Skeletal muscle satellite cell (primary cell): ENCODE data around the gene C1orf74.

ENCODE experiments used
- H3K27me3 ChIP-seq: 2 replicates; pipeline ENCODE4 v1.7.0; 2013; ENCODE audit warnings: low read length; ENCODE audit not compliant: control insufficient read depth, insufficient read depth
- H3K36me3 ChIP-seq: 2 replicates; pipeline ENCODE4 v1.7.0; 2013; ENCODE audit warnings: mild to moderate bottlenecking, control low read depth, low read length; ENCODE audit not compliant: insufficient read depth
- H3K4me1 ChIP-seq: 2 replicates; pipeline ENCODE4 v1.7.0; 2013; ENCODE audit warnings: low read length; ENCODE audit not compliant: control insufficient read depth, insufficient read depth
- H3K4me2 ChIP-seq: 2 replicates; pipeline ENCODE4 v1.7.0; 2013; ENCODE audit warnings: mild to moderate bottlenecking, low read length
- H3K4me3 ChIP-seq: 2 replicates; pipeline ENCODE4 v1.7.0; 2013; ENCODE audit warnings: low read length
- H3K9ac ChIP-seq: 2 replicates; pipeline ENCODE4 v1.7.0; 2013; ENCODE audit warnings: mild to moderate bottlenecking, low read depth, low read length, moderate library complexity
- H3K9me3 ChIP-seq: replicated peaks from 2 replicates; pipeline ENCODE4 v1.7.0; 2013; ENCODE audit warnings: mild to moderate bottlenecking, control low read depth, low read length

The C1orf74 gene

GRCh38 chr1:209751627-209752231 lies 32.6 kb downstream of the C1orf74 start:
- no peaks in the 10 kb centered on the region for H3K36me3 ChIP-seq
- no peak overlapping the region for H3K4me2 ChIP-seq
- no peaks in the 10 kb centered on the region for H3K9me3 ChIP-seq
- no peak overlapping the region for H3K9ac ChIP-seq
- H3K4me1 ChIP-seq: peaks cover 5% of the 10 kb centered on the region
- H3K27me3 ChIP-seq: peaks cover 5% of the 10 kb centered on the region
- no peak overlapping the region for H3K4me3 ChIP-seq

DNA sequence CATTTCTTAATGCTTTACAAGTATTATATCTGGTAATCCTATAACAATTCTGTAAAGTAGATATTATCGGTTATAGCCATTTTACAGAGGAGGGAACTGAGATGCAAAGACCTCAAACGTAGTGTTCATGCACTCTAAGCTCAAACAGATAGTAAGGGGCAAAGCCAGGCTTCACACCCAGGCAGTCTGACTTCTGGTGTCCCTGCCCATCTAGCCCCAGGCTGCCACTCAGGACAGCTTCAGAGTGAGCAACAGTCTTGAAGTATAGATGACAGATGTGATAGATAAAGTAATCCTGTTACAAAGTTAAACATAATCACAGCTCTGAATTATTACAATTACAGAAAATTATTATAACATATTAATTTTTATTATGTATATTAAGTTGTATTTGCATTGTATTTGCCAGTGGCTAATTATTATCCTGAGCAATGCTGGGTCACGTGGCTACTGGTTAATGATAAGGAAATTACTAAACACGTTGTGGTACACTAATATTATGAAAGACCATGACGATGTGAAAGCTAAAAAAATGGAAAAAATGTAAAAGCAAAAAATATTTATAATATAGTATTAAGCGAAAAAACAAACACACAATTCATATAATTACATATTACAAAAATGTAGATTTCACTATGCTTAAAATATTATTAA lies 34.6 kb downstream of the C1orf74 start:
- Histone ChIP-seq H3K9me3 (no peaks in the 10 kb centered on the region), H3K27me3 (peaks cover 3% of the 10 kb centered on the region), H3K36me3 (no peaks in the 10 kb centered on the region), H3K9ac (no peak overlapping the region), H3K4me2 (no peak overlapping the region), H3K4me1 (peaks cover 5% of the 10 kb centered on the region), H3K4me3 (no peak overlapping the region)

GRCh38 chr1:209749205-209749604 lies 35.2 kb downstream of the C1orf74 start:
- Histone ChIP-seq H3K4me3 (no peak overlapping the region), H3K4me2 (no peak overlapping the region), H3K36me3 (no peaks in the 10 kb centered on the region), H3K27me3 (peaks cover 3% of the 10 kb centered on the region), H3K9ac (no peak overlapping the region), H3K4me1 (peaks cover 5% of the 10 kb centered on the region), H3K9me3 (no peaks in the 10 kb centered on the region)

GRCh38 chr1:209748620-209749019 lies 35.7 kb downstream of the C1orf74 start:
- H3K36me3 ChIP-seq: no peaks in the 10 kb centered on the region
- no peaks in the 10 kb centered on the region for H3K9me3 ChIP-seq
- no peak overlapping the region for H3K9ac ChIP-seq
- peaks cover 5% of the 10 kb centered on the region for H3K4me1 ChIP-seq
- H3K27me3 ChIP-seq: peaks cover 3% of the 10 kb centered on the region
- H3K4me3 ChIP-seq: no peak overlapping the region
- no peak overlapping the region for H3K4me2 ChIP-seq

DNA sequence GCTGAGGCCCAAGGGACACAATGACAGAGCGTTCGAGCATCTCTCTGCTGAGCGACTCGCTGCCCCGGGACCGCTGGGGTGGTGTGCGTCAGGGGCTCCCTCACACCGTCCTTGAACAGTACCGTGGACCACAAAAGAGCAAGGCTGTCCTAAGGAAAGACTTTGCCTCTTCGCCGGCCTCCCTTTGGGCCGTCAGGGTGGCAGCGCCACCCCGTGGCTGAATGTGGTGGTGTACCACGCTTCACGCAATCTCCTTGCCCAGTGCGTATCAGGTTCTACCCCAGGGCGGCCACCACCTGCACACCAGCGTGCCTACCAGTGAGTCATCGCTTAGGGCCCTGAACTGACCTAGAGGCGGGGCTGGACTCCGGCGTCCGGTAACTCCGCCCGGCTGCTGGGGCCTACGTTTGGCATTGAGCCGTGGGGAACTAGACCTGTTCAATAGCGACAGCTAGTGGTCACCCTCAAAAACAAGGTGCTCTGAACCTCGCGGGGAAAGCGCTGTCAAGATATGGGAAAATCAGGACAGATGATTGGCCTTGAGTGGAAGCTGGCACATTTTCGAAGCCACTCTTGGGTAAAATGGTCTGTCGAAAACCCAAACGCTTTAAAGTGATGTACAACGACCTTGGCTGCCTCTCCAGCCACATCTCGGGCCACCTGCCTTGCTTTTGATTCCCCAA lies 36.6 kb downstream of the C1orf74 start:
- peak overlapping the region; percentile 73 for H3K4me2 ChIP-seq
- no peaks in the 10 kb centered on the region for H3K9me3 ChIP-seq
- peaks cover 14% of the 10 kb centered on the region for H3K4me1 ChIP-seq
- no peaks in the 10 kb centered on the region for H3K36me3 ChIP-seq
- H3K27me3 ChIP-seq: peaks cover 3% of the 10 kb centered on the region
- peak overlapping the region; percentile 57 for H3K4me3 ChIP-seq
- no peak overlapping the region for H3K9ac ChIP-seq

DNA sequence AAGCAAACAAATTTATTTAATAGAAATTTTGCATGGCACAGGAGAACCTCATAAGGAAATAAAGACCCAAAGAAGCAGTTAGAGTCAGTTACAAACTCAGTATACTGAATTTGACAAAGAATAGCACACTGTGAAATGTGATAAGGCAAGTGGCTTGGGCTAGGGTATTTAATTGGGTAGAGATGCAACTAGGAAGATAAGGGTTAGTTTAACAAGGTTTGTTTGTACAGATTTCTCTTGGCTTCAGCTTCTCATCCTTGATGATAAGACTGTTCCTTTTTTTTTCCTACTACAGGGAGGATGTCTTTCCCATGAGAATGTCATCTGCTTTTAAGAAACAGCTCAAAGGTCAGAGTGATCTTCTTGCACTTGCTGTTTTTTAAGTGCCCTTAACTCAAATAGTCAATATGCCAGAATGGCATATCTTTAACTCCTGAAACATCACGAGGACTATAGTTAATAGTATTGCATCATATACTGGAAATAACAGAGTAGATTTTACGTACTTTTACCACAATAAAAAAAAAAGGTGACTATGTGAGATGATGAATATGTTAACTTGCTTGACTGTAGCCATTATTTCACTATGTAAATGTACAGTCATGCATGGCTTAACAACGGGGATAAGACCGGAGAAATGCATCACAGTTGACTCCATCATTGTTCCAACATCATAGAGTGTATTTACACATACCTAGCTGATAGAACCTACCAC lies 37.8 kb downstream of the C1orf74 start:
- Histone ChIP-seq H3K4me1 (peaks cover 21% of the 10 kb centered on the region), H3K27me3 (no peaks in the 10 kb centered on the region), H3K36me3 (no peaks in the 10 kb centered on the region), H3K9me3 (no peaks in the 10 kb centered on the region), H3K4me2 (no peak overlapping the region), H3K4me3 (no peak overlapping the region), H3K9ac (no peak overlapping the region)

- Histone ChIP-seq H3K9me3 (no peaks in the 10 kb centered on the region), H3K9ac (no peak overlapping the region), H3K4me2 (peak overlapping the region; percentile 42), H3K27me3 (peaks cover 4% of the 10 kb centered on the region), H3K4me1 (peaks cover 21% of the 10 kb centered on the region), H3K36me3 (no peaks in the 10 kb centered on the region), H3K4me3 (no peak overlapping the region)
Measured at GRCh38 chr1:209743145-209743482, 41.2 kb downstream of the C1orf74 start.

DNA sequence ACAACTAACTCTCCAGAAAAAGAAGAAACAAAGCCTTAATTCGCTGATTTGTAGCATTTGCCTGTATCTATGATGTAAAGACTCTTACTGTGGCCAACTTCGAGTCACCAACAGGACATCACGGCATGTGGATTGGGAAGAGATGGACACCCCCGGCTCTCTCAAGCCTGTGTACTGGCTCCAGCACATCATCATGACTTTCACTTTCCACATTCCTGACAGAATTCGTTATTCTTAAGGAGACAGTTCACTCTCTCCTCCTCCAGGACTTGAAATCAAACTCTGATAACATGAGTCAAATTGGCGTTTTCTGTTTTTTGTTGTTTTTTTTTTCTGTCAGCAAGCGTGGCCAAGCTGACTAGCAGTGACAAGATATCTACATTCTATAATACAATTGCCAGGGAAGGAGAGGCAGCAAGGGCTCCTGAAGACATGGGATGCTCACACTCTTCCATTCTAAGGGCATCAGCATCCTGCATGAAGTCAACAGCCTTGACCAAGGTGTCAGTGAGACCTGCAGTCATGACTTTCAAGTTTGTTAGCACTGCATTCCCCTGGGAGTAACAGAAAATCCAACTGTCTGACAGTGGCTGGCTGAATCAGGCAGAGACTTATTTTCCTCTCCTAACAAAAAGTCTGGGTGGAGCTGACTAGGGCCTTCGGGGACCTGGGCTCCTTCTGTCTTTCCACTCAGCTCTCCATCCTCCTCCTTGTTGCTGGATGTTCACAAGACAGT lies 41.8 kb downstream of the C1orf74 start:
- peak overlapping the region; percentile 42 for H3K4me2 ChIP-seq
- peak overlapping the region; percentile 39 for H3K9ac ChIP-seq
- H3K27me3 ChIP-seq: peaks cover 5% of the 10 kb centered on the region
- H3K4me3 ChIP-seq: no peak overlapping the region
- H3K36me3 ChIP-seq: no peaks in the 10 kb centered on the region
- no peaks in the 10 kb centered on the region for H3K9me3 ChIP-seq
- peaks cover 19% of the 10 kb centered on the region for H3K4me1 ChIP-seq

GRCh38 chr1:209741889-209742288 lies 42.5 kb downstream of the C1orf74 start:
- H3K9me3 ChIP-seq: no peaks in the 10 kb centered on the region

GRCh38 chr1:209741193-209741592 lies 43.2 kb downstream of the C1orf74 start:
- Histone ChIP-seq H3K4me1 (peaks cover 16% of the 10 kb centered on the region), H3K9ac (no peak overlapping the region), H3K27me3 (peaks cover 18% of the 10 kb centered on the region), H3K4me3 (no peak overlapping the region), H3K9me3 (no peaks in the 10 kb centered on the region), H3K4me2 (no peak overlapping the region), H3K36me3 (no peaks in the 10 kb centered on the region)

More at GRCh38 chr1:209741889-209742288, 42.5 kb downstream of the C1orf74 start:
- peaks cover 16% of the 10 kb centered on the region for H3K4me1 ChIP-seq
- H3K4me2 ChIP-seq: peak overlapping the region; percentile 42
- H3K27me3 ChIP-seq: peaks cover 12% of the 10 kb centered on the region
- H3K4me3 ChIP-seq: no peak overlapping the region
- peak overlapping the region; percentile 39 for H3K9ac ChIP-seq
- H3K36me3 ChIP-seq: no peaks in the 10 kb centered on the region

DNA sequence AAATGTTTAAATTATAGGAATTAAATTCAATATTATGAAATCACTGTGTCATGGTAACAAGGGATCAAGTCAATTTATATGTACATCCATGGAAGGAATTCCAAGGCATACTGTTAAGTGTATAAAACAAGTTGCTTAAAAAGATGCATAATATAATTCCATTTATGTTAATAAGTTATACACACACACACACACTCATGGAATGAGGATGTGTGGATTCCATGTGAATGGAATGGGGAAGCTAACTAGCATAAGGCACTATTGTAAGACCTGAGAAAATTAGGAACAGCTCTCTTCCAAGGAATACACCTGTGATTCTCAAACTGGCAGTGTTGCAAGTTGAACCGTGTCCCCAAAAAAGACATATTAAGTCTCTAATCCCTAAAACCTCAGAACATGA lies 46.1 kb downstream of the C1orf74 start:
- Histone ChIP-seq H3K4me2 (no peak overlapping the region), H3K4me1 (peaks cover 12% of the 10 kb centered on the region), H3K36me3 (no peaks in the 10 kb centered on the region), H3K9ac (no peak overlapping the region), H3K27me3 (peaks cover 26% of the 10 kb centered on the region), H3K9me3 (no peaks in the 10 kb centered on the region), H3K4me3 (no peak overlapping the region)
